NCI-H526 (cell line): ENCODE measurements around the gene FIG4.
"Not testable (repeated sequence)": the region's sequence is repeated elsewhere in the genome, so short reads cannot be mapped to it uniquely, and the experiment has no call there.

Source experiments
- DNase-seq, 2 experiments: peaks; one replicate each; lab custom pipeline; 2025; lab: John Stamatoyannopoulos, UW

The FIG4 gene

DNA sequence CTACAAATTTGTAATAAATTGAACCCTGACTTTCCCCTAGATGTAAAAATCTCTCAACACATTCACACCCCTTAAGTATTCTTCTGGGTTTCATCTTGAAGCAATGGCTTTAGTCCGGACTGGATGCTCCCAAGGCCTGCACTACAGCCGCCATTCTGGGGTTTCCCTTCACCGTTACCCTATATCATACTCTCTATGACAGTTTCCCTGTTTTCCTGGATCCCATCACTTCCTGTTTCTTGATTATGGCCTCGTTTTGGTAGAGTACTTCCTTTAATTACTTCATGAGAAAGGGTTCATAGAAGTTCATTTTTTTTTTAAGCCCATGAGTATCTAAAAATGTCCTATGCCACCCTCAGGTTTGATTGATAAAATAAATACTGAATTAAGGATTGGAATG is 11.7 kb downstream of the FIG4 start:
- DNase-seq, result no peak

DNA sequence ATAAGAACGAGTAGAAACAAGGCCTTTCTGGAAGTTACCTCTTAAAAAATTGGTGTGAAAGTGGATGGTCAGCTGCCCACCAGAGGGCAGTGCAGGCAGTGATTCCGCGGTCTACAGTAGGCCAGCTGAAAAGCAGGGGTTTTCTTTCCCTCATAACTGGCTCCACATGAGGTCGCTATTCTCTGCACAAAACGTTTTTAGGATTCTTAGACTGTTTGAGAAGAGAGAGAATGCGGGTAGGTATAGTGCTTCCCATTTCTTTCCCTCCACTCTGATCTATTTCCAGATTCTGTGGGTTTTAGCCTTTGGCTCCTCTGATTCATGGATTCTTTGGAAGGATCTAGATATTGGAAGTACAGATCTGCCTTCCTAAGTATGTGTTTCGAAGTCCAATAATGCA is 14.2 kb downstream of the FIG4 start:
- peak; percentile 80 to 93 for DNase-seq

DNA sequence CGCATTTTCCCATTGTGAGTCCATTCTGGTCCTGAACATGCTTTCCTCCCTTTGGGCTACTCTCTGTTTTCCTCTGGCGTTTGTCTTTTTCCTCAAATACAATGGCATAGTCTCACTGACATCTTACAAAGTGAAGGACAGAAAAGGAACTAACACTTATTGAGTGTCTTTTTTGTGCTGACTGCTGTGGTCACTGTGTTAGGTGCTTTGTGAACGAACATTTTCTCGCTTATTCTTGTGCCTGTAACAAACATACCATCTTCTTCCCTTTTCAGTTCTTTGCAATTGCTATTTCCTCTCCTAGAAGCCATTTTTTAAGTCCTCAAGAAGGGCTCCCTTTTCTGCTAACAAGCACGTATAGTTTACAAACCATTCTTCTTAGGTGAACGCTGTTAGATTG is 15.4 kb downstream of the FIG4 start:
- DNase-seq, result no peak

DNA sequence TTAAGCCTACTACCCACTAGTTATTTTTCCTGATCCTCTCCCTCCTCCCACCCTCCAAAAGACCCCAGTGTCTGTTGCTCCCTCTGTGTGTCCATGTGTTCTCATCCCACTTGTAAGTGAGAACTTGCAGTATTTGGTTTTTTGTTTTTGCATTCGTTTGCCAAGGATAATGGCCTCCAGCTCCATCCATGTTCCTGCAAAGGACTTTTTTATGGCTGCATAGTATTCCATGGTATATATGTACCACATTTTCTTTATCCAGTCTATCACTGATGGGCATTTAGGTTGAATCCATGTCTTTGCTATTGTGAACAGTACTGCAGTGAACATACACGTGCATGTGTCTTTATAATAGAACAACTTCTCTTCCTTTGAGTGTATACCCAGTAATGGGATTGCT is 17.0 kb downstream of the FIG4 start:
- not testable (repeated sequence) for DNase-seq

- no peak for DNase-seq
Measured at GRCh38 chr6:109713097-109713496, 22.0 kb downstream of the FIG4 start.

DNA sequence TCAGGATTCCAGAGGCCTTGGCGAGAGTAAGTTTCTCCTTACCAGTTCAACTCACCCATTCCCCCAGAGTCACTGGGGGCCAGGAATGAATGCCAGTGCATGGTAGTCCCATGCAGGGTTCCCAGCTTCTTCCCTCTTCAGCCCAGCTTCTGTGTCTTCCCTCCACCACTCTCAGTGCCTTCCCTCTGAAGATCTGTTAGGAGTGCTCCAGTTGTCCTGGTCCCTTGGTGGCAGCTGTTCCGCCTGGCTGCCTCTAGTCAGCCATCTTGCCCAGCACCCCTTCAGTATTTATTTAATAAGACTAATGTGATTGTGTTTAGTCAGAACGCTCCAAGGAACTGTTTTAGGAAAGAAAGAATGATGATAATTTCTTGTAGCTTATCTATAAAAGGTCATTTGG is 23.1 kb downstream of the FIG4 start:
- DNase-seq, result no peak

GRCh38 chr6:109714611-109715010 is 23.5 kb downstream of the FIG4 start:
- no peak for DNase-seq

DNA sequence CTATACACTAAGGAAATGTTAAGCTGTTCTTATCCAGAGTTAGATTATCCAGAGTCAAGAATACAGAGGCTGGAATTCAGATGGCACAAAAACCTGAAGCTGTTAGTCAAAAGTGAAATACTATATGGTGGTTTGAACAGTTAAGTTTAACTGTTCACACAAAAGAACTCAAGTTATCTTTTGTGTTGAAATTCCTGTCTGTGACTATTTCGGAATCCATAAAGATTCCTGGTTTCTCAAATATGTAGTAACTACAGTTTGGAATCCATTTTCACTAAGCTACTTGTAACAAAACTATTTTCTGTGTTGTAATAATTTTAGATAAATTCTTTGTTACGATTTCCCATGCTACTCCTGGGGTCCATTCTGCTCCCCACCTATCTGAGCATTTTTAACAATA is 24.5 kb downstream of the FIG4 start:
- no peak for DNase-seq

DNA sequence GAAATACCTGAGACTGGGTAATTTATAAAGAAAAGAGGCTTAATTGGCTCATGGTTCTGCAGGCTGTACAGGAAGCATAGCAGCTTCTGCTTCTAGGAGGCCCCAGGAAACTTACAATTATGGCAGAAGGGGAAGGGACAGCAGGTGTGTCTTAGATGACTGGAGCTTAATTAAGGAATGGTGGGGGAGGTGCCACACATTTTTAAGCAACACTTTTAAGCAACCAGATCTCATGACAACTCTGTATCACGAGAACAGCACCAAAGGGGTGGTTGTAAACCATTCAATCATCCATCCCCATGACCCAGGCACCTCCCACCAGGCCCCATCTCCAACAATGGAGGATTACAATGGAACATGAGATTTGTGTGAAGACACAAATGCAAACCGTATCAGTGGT is 26.9 kb downstream of the FIG4 start:
- DNase-seq, result no peak

- DNase-seq, result no peak
Measured at GRCh38 chr6:109718991-109719390, 27.9 kb downstream of the FIG4 start.

- no peak for DNase-seq
Measured at GRCh38 chr6:109720311-109720710, 29.2 kb downstream of the FIG4 start.

GRCh38 chr6:109722011-109722410 is 30.9 kb downstream of the FIG4 start:
- no peak for DNase-seq

DNA sequence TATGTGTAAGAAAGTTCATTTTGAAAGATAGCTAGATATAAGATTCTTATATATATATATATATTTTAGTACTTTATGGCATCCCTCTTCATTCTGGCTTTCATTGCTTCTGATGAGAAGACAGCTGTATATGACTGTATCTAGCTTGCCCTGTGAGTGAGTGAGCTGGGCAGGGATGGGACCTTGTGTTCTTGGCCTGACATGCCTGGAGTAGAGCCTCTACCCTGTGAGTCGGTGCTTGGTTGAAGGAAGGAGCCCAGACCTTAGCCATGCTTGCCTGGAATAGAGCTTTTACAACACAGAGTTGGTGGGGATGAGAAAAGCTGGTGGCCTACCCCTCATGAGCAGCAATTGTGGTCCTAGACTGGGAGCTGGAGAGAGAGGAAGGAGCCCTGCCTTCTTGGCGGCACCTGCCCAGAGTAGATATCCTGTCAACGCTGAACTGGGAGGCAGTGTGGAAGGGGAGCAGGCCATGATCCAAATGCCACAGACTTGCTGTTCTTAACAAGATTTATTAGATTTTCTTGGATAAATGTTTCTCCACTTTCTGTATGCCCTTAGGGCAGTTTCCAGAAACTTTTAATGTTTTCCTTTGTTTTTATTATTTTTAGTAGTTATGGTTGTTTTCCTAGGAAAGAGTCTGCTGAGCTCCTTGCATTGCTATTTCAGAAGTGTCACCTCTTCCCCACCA is 31.6 kb downstream of the FIG4 start:
- no peak for DNase-seq

DNA sequence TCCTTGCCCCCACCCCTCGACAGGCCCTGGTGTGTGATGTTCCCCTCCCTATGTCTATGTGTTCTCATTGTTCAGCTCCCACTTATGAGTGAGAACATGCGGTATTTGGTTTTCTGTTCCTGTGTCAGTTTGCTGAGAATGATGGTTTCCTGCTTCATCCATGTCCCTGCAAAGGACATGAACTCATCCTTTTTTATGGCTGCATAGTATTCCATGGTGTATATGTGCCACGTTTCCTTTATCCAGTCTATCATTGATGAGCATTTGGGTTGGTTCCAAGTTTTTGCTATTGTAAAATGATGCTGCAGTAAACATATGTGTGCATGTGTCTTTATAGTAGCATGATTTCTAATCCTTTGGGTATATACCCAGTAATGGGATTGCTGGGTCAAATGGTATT is 34.2 kb downstream of the FIG4 start:
- DNase-seq, result not testable (repeated sequence)

GRCh38 chr6:109736273-109737025 is 45.4 kb downstream of the FIG4 start:
- no peak for DNase-seq

DNA sequence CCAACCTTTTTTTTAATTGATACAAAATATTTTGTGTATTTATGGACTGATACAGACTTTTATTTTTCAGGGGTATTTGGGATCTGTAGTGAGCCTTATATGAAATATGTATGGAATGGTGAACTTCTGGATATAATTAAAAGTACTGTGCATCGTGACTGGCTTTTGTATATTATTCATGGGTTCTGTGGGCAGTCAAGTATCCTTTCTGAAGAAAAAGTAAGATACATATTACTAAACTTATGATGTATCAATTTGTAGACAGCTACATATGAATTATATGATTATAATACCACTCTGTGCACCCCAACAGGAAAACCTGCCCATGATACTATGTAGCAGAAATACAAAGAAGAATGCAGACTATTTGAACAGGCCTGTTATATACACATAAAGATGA is 47.2 kb downstream of the FIG4 start:
- DNase-seq, result no peak

- DNase-seq, result no peak
Measured at GRCh38 chr6:109738667-109739066, 47.6 kb downstream of the FIG4 start.

DNA sequence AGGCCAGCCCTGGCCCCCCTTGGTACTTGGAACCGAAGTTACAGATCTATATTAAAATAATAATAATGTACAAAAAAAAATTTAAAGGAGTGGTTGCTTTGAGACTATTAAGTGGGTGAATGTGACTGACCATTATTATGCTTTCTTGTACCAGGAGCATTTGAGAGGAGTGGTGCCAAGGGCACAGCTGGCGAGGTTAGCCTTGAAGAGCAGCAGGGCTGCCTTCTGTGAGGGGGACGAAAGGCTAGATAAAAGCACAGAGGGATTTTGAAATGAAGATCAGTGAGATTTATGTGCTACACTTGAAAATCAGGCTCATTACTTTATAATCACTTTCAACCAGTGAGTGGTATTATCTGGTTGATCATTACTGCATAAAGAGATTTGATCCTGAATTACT is 48.6 kb downstream of the FIG4 start:
- no peak for DNase-seq

DNA sequence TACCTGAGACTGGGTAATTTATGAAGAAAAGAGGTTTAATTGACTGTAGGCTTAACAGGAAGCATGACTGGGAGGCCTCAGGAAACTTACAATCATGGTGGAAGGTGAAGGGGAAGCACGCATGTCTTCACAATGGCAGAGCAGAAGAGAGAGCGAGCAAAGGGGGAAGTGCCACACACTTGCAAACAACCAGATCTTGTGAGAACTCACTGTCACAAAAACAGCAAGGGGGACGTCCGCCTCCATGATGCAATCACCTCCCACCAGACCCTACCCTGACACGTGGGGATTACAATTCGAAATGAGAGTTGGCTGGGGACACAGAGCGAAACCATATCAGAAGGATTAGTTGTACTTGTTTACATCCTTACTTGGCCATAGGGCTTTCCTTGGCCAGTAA is 49.7 kb downstream of the FIG4 start:
- no peak for DNase-seq

DNA sequence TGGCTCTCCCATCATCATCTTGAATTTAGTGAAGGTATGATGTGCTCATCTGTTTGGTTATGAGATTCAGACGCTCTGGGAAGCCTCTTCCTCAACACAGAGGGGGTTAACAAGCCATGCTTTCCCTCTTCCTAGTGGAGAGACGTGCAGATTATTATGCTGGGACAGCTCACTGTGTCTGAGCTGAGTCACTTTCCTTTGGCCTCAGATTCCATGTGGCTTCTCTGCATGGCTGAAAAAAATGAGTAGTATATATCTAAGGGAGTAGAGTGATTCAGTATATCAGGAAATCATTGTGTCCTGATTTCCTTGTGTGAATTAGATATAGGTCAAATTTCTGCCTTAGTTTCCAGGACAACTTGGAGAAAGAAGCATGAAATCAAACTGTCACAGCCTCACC is 52.6 kb downstream of the FIG4 start:
- no peak for DNase-seq

DNA sequence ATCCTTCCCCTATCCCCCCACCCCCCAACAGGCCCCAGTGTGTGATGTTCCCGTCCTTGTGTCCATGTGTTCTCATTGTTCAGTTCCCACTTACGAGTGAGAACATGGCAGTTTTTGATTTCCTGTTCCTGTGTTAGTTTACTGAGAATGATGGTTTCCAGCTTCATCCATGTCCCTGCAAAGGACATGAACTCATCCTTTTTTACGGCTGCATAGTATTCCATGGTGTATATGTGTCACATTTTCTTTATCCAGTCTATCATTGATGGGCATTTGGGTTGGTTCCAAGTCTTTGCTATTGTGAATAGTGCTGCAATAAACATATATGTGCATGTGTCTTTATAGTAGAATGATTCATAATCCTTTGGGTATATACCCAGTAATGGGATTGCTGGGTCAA is 53.7 kb downstream of the FIG4 start:
- not testable (repeated sequence) for DNase-seq

GRCh38 chr6:109747221-109747620 is 56.1 kb downstream of the FIG4 start:
- DNase-seq, result no peak

- DNase-seq, result peak; percentile 90 to 93
Measured at GRCh38 chr6:109759098-109759955, 68.2 kb downstream of the FIG4 start.
